CD4-positive, alpha-beta T cell treated with Interleukin-6 for 4 hours (primary cell): ENCODE measurements around the gene ENTR1.
"Not testable (repeated sequence)": the region's sequence is repeated elsewhere in the genome, so short reads cannot be mapped to it uniquely, and the experiment has no call there.

ENCODE experiments used
- DNase-seq: peaks from one replicate; pipeline ENCODE4 v3.0.0-alpha.2; 2020; ENCODE audit warnings: mixed read lengths

The ENTR1 gene

DNA sequence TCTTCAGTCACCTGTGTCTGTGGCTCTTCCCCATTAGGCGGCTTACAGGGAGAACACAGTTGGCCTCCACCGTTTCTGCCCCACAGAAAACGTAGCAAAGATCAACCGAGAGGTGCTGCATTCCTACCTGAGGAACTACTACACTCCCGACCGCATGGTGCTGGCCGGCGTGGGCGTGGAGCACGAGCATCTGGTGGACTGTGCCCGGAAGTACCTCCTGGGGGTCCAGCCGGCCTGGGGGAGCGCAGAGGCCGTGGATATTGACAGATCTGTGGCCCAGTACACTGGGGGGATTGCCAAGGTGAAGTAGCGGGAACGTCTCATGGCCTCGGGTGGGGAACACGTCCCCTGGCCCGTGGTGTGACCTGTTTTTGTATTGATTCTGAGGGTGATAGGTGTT, 6.5 kb upstream of the ENTR1 start:
- DNase-seq, result no peak

DNA sequence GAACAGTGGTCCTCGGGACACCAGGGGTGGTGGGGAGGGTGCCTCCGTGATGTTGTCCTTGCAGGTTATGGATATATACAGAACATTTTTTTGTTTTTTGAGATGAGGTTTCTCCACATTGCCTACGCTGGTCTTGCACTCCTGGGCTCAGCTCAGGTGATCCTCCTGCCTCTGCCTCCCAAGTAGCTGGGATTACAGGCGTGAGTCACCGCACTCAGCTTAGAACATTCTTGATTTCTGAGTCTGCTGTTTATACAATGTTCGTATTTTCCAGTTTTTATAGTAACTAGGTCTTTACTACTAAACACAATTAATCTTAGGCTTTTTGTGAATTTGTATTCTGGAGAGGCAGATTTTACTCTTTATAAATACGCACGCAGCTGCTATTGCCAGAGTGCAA, 6.0 kb upstream of the ENTR1 start:
- DNase-seq, result no peak

DNA sequence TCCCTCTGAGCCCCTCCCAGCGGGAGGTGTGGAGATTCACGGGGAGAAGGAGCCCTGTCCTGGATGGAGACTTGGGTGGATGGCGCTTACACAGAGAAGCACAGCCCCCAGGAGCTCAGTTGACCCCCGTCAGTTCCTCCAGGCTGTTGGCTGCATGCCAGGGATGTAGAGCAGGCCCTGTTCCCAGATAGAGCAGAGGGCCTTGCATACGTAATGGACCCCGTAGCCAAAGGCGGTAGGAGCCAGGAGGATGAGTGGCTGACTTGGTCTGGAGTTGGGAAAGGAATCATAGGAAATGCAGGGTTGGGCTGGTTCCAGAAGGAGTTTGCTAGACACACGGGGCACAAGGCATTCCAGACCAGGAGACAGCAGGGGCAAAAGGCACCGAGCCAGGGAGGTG, 2.5 kb upstream of the ENTR1 start:
- no peak for DNase-seq

DNA sequence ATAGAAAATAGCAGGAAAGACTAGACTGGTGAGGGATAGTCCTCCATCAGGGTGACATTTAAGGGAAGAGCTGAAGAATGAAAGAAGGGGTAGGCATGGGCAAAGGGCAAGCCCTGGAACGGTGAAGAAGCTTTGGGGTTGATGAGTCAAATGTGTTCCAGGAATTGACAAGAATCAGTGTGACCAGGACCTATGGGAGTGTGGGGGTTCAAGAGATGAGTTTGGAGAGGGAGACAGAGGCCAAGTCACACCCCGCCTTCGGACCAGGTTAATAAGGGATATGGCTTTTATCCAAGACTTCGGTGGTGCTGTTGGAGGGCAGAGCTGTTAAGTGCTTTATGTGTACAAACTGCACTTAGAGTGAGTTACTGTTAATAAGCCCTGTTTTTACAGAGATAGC, 964 bp upstream of the ENTR1 start:
- no peak for DNase-seq

DNA sequence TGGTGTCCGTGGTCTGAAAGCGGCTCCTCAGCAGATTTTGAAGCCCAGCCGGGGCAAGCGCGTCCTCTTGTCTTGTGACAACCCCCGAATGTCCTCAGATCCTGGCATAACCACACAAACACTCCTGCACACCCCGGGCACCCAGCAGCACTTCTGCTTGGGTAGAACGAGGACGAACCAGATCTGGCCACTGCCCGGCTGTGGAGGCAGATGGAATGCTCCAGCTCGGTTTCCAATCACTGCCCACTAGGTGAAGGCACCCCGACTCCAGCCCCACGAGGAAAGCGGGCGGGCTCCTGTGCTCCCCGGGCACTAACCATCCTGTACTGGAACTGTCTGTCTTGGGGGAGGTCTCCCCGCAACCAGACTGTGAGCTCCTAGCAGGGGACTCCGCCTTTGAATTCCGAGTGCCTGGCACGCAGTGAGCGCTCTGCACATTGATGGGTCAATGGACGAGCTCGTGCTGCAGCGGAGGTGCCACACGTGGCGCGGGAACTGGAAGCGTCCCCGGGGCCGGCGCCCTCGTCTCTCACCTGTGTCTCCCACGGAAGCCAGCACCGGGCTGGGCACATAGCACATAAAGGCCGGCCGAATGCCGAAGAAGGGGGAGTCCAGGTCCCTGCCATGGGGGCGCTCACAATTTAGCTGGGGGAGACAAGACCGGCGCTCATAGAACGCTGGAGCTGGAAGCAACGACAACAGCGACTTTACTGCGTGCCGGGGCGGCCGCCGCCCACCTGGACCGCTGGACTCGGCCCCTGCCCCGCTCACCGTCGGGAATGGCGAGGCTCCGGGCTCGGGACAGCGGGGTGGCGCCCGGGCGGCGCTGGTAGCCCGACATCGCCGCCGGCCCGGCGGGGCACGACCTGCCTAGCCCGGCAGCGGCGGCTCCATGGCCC, 608 bp downstream of the ENTR1 start:
- DNase-seq, result peak; percentile 53

DNA sequence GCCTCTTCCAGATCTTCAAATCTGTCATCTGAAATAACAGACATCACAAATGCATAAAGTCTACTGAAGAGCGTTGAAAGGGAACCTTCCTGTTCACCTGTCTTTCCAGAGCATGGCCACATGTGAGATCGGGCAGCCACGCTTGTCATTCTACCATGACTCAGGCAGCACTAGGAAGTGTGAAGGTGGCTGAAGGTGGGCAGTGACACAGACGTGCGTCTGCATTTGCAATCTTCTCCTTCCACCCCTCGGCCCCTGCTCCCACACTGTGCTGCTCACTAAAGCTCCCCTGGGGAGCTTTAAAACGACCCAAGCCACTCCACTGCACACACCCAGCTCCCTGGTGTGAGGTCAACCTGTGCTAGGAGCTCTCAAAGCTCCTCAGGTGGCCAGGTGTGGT, 2.5 kb downstream of the ENTR1 start:
- peak; percentile 46 for DNase-seq

DNA sequence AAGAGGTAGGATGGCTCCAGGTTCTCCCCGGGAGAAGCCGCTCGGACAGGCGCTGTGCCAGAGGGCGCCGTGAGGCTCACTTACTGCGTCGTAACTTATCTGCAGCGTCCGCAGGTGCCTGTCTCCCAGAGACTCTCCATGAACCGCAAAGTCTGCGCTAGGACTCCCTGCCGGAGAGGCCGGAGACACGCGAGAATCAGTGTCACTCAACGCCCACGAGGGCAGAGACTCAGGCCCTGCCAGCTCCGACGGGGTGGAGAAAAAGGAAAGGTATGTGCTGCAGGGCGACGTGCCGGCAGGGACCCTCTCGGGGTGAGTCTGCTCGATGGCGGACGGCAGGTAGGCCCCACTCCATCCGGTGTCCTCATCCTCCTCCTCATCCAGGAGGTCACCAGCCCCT, 3.4 kb downstream of the ENTR1 start:
- not testable (repeated sequence) for DNase-seq

DNA sequence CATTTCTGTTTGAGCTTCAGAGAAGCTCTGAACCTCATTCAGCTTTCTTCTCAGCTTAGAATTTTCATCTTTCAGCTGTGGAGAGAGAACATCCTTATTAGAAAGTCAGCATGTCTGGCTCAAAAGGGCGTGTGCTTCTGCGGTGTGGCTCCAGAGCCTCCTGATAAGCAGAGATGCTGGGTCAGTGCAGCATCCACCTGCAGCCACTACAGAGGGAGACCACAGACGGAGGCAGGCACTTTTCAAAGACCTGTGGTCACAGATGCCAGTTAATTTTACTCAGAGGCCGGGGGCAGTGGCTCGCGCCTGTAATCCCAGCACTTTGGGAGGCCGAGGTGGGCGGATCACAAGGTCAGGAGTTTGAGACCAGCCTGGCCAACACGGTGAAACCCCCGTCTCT, 4.5 kb downstream of the ENTR1 start:
- DNase-seq, result not testable (repeated sequence)

DNA sequence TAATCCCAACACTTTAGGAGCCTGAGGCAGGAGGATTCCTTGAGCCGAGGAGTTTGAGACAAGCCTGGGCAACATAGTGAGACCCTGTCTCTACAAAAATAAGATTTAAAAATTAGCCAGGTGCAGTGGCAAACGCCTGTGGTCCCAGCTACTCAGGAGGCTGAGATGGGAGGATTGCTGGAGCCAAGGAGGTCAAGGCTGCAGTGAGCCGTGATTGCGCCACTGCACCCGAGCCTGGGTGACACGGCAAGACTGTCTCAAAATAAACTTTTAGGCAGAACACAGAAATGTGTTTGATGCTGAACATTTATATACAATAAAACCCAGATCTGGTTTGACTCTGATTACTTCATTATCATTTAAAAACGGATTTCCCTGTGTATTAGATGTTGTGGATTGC, 4.9 kb downstream of the ENTR1 start:
- DNase-seq, result no peak

DNA sequence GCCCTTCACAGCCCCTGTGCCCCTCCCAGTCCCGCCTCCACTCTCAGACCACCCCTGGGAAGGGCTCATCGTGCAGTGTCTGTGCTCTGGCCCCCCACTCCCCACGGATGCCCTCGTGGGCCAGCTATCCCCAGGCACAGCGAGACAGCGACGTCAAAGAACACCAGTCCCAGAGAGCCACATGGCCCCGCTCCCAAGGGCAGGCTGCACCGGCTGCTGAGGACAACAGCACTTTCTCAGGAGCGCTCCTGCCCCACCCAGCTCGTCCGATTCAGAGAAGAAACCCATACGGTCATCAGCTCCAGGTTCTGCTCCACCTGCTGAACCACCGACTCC, 5.6 kb downstream of the ENTR1 start:
- DNase-seq, result no peak

DNA sequence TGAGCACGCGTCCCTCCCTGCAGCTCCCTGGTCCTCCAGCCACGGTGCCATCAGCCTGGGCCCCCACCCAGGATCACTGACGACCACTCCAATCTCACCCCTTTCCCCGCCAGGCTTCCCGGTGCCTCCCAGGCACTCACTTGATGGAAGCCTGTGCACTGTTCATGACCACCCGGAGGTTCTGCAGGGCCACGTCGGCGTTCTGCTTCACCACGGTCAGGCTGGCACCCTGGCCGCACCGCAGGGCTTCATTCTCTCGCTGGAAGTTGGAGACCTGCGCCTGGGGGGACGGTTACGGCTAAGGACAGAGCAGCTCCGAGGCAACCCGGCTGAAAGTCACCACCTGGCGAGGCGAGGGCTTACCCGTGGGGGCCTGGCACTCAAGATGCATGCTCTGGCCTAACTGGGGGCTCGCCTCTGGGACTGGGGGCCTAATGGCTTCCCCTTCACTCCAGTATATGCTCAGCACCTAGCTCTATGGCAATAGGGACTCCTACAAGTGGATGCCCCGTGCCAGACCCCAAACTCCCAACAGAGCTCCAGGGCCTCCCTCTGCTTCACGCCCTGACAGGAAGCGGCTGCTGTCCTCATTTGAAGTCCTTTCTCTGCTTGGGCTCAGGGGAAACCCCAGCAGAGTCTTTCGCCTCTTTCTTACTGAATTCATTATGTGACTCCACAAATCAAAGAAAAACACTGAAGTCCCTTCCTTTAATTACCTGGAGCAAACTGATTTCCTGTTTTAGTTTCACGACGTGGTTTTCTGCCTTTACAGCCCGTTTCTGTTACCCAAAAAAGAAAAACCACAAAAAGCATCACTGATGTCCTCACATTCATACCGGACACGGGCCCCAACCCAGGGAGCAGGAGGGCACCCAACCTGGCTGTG, 6.3 kb downstream of the ENTR1 start:
- DNase-seq, result peak; percentile 35

DNA sequence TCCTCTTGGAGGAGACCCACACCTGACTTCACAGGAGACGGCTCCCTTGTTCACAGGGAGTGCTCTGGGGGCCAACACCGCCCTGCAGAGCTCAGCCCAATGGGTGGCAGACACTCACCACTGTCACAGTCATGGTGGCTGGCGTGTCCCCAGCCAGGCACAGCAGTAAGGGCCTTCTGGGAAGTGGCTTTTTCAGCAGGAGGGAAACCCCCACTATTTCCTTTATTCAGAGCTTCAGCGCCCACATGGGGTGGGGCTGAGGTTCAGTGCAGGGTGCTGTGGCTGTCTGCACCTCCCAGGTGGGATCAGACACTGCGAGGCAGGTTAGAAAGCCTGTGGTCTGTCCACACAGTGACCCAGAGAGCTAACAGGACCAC, 6.9 kb downstream of the ENTR1 start:
- DNase-seq, result peak; percentile 77

DNA sequence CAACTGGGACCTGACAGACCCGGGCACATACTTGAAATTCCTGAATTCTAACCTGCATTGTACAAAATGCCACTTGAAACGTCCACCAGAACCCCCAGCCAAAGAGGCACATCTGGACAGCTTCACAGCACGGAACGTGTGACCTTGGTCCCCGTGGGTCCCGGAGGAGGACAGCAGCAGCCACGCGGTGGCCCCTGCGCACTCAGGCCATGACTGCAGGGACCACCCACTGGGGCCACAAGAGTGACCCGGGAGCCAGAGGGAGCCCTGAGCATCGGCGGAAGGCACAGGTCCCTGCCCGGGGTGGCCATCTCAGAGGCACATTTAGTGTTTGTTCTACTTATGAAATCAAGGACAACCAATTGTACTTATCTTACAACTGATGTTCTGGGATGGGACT, 8.3 kb downstream of the ENTR1 start:
- DNase-seq, result no peak

DNA sequence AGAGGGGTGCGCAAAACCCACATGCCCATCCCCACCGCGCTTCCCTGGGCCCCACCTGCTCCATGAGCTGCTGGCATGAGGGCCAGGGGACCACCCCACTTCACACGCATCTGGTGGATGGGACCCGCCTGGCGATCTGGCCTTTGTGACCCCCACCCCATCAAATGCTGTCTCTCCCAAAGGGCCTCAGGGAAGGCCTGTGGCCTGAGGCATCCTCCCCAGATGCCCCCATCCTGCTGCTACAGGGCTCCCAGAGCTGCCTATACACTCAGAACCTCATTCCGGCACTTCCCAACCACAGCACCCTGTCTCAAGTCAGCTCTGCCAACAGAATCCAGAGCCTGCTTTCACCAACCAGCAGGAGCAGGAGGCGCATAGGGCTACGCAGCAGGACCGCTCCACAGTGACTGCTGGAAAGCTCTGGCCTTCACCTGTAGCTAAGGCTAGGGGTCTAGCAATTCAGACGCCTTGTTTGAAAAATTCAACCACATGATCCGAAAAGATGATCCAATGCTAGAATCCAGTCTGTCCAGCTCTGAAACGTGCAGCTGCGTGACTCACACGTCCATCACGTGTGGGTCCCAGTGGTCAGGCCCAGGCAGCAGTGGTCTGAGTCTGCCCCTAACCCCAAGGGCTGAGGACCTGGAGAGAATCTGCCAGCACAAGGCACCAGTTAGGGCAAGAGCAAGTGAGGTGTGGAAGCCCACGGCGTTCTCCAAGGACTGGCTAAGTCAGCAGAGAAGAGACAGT, 9.1 kb downstream of the ENTR1 start:
- no peak for DNase-seq

DNA sequence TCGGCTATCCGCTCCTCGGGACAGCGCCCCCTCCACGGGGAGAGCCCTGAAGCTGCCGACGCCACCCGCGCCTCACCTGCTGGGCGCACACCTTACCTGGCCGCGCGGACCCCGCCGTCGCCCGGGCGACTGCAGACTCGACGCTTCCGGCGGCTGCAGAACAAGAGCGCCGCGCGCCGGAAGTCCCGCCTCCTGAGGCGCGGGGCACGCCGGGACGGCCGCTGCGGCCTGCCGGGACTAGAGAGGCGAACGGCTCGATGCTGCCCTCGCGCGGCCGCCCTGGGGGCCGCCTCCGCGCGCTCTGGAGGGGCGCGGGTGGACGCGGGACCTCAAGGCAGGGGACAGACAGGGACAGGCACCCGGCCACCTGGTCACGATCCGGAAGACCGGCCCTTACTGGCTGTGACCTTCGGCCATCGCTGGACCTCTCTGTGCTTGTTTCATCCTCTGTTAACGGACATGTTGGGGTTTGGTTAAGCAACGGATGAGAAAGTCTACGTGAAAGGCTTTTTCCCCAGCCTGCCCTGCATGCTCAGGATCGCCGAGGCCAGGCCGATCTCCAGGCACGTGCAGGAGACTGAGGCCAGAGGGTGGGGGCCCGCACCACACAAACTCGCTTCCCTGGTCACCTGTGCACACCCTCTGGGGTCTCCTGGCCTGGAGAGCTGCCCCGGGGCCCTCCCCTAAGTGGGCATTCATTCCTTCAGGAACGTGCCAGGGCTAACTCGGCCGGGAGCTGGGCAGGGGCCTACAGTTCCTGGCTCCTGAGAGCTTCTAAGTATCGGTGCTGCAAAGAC, 10.2 kb downstream of the ENTR1 start, which contains the start of gene SNAPC4:
Gene SNAPC4, minus strand, starts transcription at position 133 of the 797 bp plus-strand sequence. CDS start 1,742 bp downstream, outside the sequence.
- peak; percentile 92 for DNase-seq

DNA sequence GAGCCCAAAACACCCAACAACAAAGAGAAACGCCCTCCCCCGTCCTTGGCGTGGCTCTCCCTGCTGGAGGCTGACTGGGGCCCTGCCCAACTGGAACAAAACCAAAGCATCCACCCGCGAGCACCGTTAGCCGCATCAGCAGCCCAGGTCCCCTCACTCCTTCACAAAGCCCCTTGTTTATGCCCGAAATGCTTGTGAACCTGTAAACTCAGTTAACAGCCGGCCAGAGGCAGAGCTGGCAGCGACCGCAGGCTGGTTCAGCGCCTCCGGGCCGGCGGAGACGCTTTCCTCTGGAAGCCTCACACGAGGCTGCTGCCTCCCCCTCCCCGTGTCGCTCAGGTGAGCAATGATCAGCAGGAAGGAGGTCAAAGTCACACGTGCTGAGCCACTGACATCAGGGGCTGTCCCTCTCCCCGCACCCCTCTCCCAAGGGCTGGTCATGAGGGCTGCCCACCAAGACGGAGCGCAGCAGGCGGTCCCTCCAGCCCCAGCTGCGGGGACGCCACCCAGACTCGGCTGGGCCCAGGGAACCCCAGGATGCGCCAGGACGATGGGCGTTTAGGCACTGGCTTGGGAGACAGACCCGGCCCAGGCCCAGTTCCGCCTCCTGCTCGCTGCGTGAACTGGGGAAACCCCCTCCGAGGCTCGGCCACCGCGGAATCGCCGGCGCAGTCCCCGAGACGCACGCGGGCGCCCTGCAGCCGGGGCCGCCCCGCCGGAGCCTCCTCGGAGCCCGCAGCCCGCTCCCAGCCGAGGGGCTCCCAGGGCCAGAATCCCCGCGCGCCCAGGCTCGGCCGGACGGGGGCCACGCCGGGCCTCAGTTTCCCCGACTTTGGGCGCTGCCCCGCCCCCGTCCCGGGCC, 11.0 kb downstream of the ENTR1 start:
- DNase-seq, result peak; percentile 46

DNA sequence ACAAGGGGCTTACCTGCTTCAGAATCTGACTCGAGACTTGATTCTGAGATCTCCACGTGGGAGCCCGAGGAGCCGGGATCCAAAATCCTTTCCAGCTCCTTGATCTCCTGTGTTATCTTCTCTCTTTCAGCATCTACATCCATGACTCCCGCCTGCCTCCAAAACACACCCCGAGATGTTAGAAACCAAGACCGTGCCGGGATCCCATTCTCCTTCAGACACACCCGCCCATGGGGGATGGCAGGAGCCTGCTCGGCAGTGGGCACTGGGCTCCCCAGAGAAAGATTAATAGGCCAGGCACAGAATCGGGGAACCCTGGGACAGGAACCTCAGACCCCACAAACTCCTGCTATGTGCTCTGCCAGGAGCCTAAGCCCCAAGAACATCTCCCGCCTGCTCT, 12.1 kb downstream of the ENTR1 start:
- no peak for DNase-seq

DNA sequence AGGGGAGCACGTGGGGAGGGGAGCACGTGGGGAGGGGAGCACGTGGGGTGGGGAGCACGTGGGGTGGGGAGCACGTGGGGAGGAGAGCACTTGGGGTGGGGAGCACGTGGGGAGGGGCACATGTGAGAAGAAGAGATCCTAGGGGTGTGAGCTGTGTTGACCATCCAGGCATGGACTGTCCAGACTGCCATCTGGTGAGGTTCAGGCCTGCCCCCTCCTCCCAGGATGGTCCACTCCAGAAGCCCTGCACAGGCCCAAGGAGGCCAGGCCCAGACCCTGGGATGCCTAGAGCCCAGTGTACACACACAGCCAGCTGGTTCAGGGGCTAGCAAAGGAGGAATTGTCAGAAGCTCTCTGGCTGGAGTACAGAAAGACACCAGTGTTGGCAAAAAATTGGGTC, 12.8 kb downstream of the ENTR1 start:
- no peak for DNase-seq

DNA sequence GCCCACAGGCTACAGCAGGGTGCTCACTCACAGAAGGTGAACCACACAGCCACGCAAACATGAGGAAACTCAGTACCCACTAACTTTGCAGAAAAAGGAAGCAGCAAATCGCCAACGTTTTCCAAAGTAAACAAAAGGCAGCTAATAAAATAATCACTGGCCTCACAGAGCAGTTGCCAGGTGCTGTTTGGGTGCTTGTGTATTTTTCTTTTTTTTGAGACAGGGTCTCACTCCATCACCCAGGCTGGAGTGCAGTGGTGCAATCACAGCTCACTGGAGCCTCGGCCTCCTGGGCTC, 14.2 kb downstream of the ENTR1 start:
- DNase-seq, result no peak

DNA sequence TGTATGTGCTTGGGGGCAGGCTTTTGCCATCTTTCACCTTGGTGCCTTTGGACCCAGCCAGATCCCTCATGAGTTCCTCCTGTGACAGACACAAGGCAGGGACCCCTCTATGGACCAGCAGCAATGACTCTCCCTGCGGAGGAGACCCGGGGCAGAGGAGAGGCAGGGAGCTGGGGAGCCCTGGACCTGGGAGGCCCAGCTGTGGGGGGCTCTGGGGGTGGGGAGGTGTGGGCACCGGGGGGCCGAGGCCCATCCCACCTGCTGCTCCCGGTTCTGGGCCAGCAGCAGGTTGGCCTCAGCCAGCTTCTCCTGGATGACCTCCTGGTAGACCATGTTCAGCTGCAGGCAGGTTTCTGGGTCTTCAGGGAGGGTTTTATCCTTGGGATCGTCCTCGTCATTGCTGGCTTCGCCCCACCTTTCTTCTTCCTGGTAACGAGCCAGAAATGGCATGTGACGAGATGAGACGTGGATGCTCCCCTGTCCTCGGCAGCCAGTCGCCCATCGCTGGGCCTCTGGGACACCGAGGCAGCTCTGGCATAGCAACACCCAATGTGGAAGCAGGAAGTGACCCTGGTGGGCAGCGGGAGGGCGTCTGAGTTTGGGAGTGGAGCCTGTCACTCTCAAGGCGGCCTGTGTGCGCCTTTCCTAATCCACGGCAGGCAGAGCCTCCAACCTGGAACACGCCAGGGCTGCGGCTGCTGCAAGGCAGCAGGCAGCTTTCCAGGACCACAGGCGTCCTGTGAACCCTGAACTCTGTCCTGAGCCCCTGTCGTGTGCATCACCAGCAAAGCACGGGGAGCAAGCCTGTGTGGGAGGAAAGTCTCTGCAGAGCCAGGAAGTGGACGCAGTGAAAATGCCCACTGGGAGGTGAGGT, 14.8 kb downstream of the ENTR1 start:
- no peak for DNase-seq

DNA sequence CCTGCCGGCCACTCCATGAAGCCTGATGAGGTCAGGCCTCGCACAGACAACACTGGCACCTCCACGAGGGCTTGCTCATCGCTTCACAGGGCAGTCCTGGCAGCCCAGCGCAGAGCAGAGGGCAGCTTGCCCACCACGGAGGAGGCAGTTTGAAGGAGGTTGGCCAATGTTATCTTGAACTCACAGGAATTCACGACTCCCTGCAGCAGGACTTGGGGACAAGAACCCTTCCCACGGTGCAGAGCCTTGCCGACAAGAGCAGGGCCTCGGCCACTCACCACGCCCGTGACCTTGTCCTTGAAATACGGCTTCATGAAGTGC, 15.4 kb downstream of the ENTR1 start:
- DNase-seq, result no peak
